ENCODE data around the gene PRPF6. TPM values are rescaled to one million over a fixed set of nuclear protein-coding genes. Genes with fewer than 3 reads are reported as not detected.

PRPF6 gene
- total and polyA plus RNA-seq, 2 of the 13 experiments (the other 11 are each of a cell fraction or from before 2014, with no cell fraction given): 63.7 to 101 TPM

DNA sequence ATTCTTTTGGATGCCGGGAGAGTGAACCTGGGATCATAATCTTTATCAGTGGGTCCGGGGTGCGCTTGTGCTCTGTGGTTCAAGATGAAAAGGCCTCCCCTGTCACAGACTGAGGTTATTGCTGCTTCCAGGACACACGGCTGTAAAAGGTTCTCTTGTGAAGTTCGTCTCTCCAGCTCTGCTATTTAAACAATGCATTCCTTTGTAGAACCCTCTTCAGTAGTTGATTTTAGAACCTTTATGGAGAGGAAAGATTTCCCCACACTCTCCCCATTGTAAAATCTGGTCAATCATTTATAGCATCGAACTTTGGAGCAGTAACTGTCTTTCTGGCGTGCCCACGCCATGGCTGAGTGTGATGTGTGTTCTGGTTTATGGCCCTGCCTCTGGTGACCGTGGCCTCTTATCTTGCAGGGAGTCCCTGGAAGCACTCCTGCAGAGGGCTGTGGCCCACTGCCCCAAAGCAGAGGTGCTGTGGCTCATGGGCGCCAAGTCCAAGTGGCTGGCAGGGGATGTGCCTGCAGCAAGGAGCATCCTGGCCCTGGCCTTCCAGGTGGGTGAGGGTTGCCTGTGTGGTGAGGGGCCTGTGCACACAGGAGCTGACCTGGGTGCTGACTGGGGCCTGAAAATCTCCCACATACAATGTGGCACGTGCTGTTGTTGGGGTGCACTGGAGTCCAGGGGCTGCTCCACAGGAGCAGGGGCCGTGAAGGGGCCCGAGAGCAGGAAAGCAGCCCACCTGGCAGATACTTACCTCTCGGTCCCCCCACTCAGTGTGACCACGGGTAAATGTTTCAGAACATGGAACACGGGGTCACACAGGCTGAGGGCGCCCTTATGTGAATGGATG lies 43.4 kb downstream of the PRPF6 start (continued):
- TF ChIP-seq, protein P1, sequence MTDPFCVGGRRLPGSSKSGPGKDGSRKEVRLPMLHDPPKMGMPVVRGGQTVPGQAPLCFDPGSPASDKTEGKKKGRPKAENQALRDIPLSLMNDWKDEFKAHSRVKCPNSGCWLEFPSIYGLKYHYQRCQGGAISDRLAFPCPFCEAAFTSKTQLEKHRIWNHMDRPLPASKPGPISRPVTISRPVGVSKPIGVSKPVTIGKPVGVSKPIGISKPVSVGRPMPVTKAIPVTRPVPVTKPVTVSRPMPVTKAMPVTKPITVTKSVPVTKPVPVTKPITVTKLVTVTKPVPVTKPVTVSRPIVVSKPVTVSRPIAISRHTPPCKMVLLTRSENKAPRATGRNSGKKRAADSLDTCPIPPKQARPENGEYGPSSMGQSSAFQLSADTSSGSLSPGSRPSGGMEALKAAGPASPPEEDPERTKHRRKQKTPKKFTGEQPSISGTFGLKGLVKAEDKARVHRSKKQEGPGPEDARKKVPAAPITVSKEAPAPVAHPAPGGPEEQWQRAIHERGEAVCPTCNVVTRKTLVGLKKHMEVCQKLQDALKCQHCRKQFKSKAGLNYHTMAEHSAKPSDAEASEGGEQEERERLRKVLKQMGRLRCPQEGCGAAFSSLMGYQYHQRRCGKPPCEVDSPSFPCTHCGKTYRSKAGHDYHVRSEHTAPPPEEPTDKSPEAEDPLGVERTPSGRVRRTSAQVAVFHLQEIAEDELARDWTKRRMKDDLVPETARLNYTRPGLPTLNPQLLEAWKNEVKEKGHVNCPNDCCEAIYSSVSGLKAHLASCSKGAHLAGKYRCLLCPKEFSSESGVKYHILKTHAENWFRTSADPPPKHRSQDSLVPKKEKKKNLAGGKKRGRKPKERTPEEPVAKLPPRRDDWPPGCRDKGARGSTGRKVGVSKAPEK (CRISPR knock-in tag; IDR thresholded peaks at IDR 0.05; ENCODE audit: borderline replicate concordance): 0 out of 2 replicates have a peak, but pooled peaks have one; percentile 32
- no peak; the same call in 1 of the 2 replicates for TF ChIP-seq YEATS4 (CRISPR knock-in tag; IDR thresholded peaks at IDR 0.05; ENCODE audit: borderline replicate concordance)
- peak; percentile 25; the same call in 1 of the 2 replicates for TF ChIP-seq STAG1 (CRISPR knock-in tag; IDR thresholded peaks at IDR 0.05)
- TF ChIP-seq ZNF335 (CRISPR knock-in tag; IDR thresholded peaks at IDR 0.05): 0 out of 2 replicates have a peak, but pooled peaks have one; percentile 55
- TF ChIP-seq NFKB2 (CRISPR knock-in tag; IDR thresholded peaks at IDR 0.05; ENCODE audit: borderline replicate concordance): peak; percentile 89; the same call in 1 of the 2 replicates
- TF ChIP-seq THYN1 (CRISPR knock-in tag; IDR thresholded peaks at IDR 0.05; ENCODE audit: borderline replicate concordance, low read depth): no peak
- TF ChIP-seq, protein P2, sequence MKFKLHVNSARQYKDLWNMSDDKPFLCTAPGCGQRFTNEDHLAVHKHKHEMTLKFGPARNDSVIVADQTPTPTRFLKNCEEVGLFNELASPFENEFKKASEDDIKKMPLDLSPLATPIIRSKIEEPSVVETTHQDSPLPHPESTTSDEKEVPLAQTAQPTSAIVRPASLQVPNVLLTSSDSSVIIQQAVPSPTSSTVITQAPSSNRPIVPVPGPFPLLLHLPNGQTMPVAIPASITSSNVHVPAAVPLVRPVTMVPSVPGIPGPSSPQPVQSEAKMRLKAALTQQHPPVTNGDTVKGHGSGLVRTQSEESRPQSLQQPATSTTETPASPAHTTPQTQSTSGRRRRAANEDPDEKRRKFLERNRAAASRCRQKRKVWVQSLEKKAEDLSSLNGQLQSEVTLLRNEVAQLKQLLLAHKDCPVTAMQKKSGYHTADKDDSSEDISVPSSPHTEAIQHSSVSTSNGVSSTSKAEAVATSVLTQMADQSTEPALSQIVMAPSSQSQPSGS (CRISPR knock-in tag; IDR thresholded peaks at IDR 0.05): peak; percentile 27; the same call in 1 of the 2 replicates
- no peak for TF ChIP-seq SRSF4 (IDR thresholded peaks at IDR 0.05; ENCODE audit: low read depth, low read length, poor library complexity, severe bottlenecking)
- peak; percentile 98 for TF ChIP-seq PHF21A (CRISPR knock-in tag; IDR thresholded peaks at IDR 0.05)
- TF ChIP-seq, protein P3, sequence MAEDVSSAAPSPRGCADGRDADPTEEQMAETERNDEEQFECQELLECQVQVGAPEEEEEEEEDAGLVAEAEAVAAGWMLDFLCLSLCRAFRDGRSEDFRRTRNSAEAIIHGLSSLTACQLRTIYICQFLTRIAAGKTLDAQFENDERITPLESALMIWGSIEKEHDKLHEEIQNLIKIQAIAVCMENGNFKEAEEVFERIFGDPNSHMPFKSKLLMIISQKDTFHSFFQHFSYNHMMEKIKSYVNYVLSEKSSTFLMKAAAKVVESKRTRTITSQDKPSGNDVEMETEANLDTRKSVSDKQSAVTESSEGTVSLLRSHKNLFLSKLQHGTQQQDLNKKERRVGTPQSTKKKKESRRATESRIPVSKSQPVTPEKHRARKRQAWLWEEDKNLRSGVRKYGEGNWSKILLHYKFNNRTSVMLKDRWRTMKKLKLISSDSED (CRISPR knock-in tag; IDR thresholded peaks at IDR 0.05): 0 out of 2 replicates have a peak, but pooled peaks have one; percentile 78
- TF ChIP-seq ZNF879 (CRISPR knock-in tag; IDR thresholded peaks at IDR 0.05): 0 out of 2 replicates have a peak, but pooled peaks have one; percentile 50
- TF ChIP-seq ZNF468 (CRISPR knock-in tag; IDR thresholded peaks at IDR 0.05): peak; percentile 89; the same call in 1 of the 2 replicates
- peak; percentile 58; the same call in 1 of the 2 replicates for TF ChIP-seq GABPB1 (CRISPR knock-in tag; IDR thresholded peaks at IDR 0.05)
- TF ChIP-seq EHMT2 (IDR thresholded peaks at IDR 0.05; ENCODE audit: borderline replicate concordance, low read depth, low read length): peak; percentile 57; the same call in 1 of the 2 replicates
- TF ChIP-seq ZNF317 (CRISPR knock-in tag; IDR thresholded peaks at IDR 0.05): 0 out of 2 replicates have a peak, but pooled peaks have one; percentile 19
- TF ChIP-seq, protein P4, sequence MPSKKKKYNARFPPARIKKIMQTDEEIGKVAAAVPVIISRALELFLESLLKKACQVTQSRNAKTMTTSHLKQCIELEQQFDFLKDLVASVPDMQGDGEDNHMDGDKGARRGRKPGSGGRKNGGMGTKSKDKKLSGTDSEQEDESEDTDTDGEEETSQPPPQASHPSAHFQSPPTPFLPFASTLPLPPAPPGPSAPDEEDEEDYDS (CRISPR knock-in tag; IDR thresholded peaks at IDR 0.05): peak; percentile 50; the same call in 1 of the 2 replicates
- peak; percentile 74; the same call in 1 of the 2 replicates for TF ChIP-seq RXRB (CRISPR knock-in tag; IDR thresholded peaks at IDR 0.05; ENCODE audit: borderline replicate concordance)
- peak; percentile 25; the same call in 1 of the 2 replicates for TF ChIP-seq ZNF724P (CRISPR knock-in tag; IDR thresholded peaks at IDR 0.05; ENCODE audit: borderline replicate concordance)
- peak; percentile 24 for TF ChIP-seq CCAR2 (optimal IDR thresholded peaks at IDR 0.05; ENCODE audit: low read depth, low read length)

All from HepG2 (cell line).